GM21723 (cell line): ENCODE measurements around the gene WARS2.

Experiments used
- ATAC-seq: cut with Tn5 transposase; IDR thresholded peaks from one replicate; pipeline ENCODE4 v1.9.1; 2021; ENCODE audit warnings: mild to moderate bottlenecking, moderate library complexity; ENCODE audit not compliant: unreplicated experiment

WARS2 gene

DNA sequence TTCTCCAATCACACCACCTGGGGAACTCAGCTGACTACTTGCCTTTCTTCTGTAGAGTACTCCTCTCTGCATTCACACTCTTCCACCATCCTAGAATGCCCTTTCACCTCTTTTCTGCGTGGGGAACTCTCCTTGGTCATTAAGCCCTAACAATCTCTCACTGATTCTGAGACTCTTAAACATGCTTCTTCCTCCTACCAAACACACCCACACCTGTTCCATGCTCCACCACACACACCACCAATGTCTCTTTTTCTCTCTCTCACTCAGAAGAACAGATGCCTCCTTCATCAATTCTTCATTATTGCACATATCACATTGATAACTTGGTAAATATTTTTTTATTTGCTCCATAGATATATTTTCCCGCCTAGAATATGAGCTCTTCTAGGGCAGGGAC, 53.6 kb downstream of the WARS2 start:
- ATAC-seq: no peak

GRCh38 chr1:119084798-119085197, 55.7 kb downstream of the WARS2 start:
- ATAC-seq: no peak

DNA sequence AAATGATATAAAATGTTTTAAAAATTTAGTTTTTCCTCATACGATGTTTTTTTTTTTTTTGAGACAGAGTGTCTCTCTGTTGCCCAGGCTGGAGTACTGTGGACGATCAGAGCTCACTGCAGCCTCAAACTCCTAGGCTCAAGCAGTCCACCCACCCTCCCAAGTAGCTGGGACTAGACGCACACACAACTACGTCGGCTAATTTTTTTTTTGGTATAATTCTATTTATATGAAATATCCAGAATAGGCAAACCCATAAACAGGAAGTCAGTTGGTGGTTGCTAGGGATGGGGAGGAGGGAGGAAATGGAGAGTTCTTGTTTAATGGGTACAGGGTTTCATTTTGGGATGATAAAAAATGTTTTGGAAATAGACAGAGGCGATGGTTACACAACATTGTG, 56.5 kb downstream of the WARS2 start:
- ATAC-seq: no peak

- no peak for ATAC-seq
Observed at GRCh38 chr1:119083479-119083878, 57.0 kb downstream of the WARS2 start.

- no peak for ATAC-seq
Observed at GRCh38 chr1:119081700-119082099, 58.8 kb downstream of the WARS2 start.

- ATAC-seq: no peak
Observed at GRCh38 chr1:119081267-119081666, 59.2 kb downstream of the WARS2 start.

- no peak for ATAC-seq
Observed at GRCh38 chr1:119080586-119080985, 59.9 kb downstream of the WARS2 start.

DNA sequence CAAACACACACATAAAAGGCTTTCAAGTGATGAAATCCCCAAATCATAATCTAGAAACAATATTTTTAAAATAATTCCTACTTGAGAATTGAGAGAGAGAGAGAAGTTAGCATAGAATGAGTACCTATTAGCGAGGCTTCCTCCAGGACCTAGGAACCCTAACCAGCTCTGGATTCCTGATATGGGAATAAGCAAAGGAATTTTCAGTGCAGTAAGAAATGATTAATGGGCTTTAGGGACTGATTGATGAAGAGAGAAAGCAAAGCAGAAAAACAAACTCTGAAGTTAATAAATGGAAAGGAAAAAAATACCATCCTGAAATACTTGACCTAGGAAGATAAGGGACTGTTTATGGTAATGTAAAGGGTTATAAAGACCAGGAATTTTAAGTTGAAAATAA, 60.6 kb downstream of the WARS2 start:
- ATAC-seq: no peak

GRCh38 chr1:119075614-119076013, 64.8 kb downstream of the WARS2 start:
- ATAC-seq: no peak

DNA sequence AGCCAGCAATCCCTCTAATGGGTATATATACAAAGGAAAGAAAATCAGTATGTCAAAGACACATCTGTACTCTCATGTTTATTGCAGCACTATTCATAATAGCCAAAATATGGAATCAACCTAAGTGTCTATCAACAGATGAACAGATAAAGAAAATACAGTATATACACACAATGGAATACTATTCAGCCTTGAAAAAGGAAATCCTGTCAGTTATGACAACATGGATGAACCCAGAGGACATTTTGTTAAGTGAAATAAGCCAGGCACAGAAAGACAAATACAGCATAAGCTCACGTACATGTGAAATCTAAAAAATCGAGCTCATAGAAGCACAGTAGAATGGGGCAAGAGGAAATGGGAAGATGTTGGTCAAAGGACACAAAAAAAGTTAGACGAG, 69.1 kb downstream of the WARS2 start:
- no peak for ATAC-seq

DNA sequence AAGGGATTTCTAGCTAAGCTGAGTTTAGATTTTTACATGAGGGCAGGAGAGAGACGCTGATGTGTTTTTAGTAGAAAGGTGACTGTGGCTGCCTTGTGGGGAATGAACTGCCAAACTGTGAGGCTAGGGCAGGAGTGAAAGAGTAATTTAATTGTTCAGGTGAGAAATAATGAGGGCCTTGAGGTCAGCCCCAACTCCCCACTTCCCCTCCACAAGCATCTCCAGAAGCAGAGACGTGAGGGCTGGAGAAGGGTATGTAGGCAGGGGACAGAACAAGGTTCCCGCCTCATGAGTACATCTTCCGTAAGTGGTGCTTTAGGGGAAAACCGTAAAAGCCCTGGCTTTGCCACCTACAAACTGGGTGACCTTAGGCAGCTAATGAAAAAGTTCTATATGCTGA, 70.8 kb downstream of the WARS2 start:
- ATAC-seq: no peak

DNA sequence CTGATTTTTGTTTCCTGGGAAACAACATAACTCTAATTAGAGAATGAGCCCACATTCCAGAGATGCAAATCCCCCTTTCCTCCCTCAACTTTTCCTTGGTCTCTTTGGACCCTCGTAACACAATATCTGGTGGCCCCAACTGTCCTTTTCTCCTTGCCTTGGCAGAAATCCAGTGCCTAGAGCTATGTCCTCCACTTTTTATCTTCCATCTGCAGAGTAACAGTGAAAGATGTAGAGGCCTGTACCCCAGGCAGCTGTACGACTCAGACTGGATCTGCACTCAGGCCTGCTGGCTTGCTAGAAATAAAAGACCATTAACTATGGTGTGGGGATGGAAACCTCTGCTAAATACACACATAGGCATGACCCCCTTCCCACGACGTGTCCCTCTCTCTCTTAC, 72.0 kb downstream of the WARS2 start:
- ATAC-seq: no peak

DNA sequence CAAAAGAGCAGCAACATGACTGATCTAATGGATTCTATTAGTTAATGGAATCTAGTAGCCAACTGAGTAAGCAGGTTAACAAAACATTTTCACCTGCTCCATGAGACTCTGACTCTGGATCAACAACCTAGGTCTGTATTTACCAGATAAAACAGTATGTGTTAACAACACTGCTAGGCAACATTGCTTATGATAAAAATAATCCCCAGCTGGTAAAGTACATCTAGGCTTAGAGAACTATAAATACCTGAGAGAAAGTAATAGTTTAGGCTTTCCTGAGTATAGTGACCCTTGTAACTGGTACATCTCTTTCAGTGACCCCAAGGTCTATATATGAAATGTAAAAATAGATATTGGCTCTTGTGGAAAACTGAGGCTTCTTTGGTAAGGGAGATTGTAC, 78.8 kb downstream of the WARS2 start:
- no peak for ATAC-seq

DNA sequence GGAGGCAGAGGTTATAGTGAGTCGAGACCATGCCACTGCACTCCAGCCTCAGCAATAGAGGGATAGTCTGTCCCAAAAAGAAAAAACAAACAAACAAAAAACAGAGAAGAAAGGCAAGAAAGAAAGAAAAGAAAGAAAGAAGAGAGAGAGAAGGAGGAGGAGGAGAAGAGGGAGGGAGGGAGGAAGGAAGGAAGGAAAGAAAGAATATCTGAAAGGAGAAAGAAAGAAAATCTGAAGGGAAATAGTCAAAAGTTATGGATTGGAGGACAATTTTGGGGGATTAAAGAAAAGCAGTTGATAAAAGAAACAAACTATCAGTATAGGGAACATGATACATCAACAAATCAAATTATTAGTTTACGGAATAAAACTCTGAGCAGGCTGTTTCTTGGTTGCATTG, 84.9 kb downstream of the WARS2 start:
- no peak for ATAC-seq

DNA sequence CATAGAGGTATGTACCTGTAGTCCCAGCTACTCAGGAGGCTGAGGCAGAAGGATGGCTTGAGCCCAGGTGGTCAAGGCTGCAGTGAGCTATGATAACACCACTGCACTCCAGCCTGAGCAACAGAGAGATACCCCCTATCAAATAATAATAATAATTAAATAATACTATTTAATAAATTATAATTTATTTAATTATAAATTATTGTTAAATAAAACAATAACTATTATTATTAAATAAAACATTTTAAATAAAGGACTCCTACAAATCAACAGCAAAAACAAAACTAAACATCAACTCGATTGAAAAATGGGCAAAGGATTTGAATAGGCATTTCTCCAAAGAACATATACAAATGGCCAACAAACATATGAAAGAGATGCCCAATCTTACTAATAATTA, 86.5 kb downstream of the WARS2 start:
- ATAC-seq: no peak

- no peak for ATAC-seq
Observed at GRCh38 chr1:119052267-119052666, 88.2 kb downstream of the WARS2 start.

GRCh38 chr1:119048624-119049404, 91.6 kb downstream of the WARS2 start:
- no peak for ATAC-seq

- no peak for ATAC-seq
Observed at GRCh38 chr1:119046785-119047438, 93.5 kb downstream of the WARS2 start.

GRCh38 chr1:119046429-119046784, 94.0 kb downstream of the WARS2 start:
- ATAC-seq: no peak

DNA sequence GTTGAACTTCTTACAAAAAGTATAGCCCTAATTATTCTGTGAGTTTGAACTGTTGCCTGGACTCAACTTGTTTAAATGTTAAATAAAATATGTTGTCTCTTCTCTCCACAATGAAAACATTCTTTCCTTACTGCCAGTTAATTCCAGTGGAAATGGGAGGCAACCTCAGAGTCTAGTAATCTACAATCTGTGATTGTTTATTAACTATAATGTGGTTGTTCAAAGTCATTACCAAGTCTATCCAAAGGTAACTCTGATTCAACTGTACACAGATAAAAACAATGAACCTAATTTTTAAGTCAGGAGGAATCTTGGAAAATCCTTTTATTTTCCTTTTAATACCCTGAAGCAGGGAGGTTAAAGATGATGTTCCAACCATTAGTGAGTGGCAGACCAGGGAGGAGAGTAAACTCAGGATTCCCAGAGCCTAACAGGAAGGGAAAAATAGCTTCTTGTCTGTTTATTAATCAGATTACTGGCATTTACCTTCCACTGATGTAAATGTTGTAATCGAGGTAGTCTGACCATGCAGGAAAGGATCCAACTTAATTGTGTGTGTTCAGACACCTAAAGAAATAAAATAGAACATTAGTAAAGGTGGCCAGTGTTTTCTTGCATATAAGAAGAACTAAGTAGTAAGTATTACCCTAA, 95.2 kb downstream of the WARS2 start:
- ATAC-seq: no peak

GRCh38 chr1:119040906-119041305, 99.5 kb downstream of the WARS2 start:
- no peak for ATAC-seq

- ATAC-seq: no peak
Observed at GRCh38 chr1:119040489-119040888, 100.0 kb downstream of the WARS2 start.
